Measurements from ENCODE around the gene ALDH6A1.

The ALDH6A1 gene

DNA sequence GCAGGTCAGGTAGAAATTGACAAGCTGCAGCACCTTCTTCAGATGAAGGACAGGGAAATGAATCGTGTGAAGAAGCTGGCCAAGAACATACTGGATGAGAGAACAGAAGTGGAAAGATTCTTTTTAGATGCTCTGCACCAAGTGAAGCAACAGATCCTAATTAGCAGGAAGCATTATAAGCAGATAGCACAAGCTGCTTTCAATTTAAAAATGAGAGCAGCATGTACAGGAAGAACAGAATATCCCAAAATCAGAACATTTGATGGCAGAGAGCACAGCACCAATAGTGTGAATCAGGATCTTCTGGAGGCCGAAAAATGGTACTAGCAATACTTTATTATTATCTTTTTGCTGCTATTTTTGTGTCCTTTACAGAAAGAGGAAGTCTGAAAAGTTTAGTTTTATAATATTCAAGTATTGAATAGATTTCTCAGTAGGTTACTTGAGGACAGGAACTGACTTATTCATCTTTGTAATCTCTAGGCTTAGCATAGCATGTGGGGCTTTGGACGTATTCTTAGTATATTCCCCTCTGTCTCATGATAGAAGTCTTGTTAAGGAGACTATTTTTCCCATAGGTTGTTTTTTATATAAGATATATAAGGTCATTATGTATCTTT is 34.3 kb downstream of the ALDH6A1 start:
- 38 to 75% methylated on average over 1 of the region's 3 CpGs for WGBS, 2 experiments (ENCODE audit: insufficient coverage in 2 of 2)
- Histone ChIP-seq H3K4me1 (ENCODE audit: control insufficient read depth, insufficient read depth, low read length, poor library complexity, severe bottlenecking) (no peaks in the 10 kb centered on the region), H3K9me3 (ENCODE audit: control insufficient read depth, low read length) (no peaks in the 10 kb centered on the region), H3K27ac (ENCODE audit: low read depth, low read length, severe bottlenecking) (no peak overlapping the region), H3K36me3 (ENCODE audit: control insufficient read depth, insufficient read depth, low read length) (no peaks in the 10 kb centered on the region), H3K4me3 (ENCODE audit: extremely low read depth, insufficient read depth, low read length, poor library complexity, severe bottlenecking) (no peak overlapping the region)

GRCh38 chr14:74048281-74048680 is 36.0 kb downstream of the ALDH6A1 start:
- WGBS, 2 experiments (ENCODE audit: insufficient coverage in 2 of 2), result 60 to 71% methylated on average over 1 of the region's 3 CpGs
- H3K9me3 ChIP-seq (ENCODE audit: control insufficient read depth, low read length), result no peaks in the 10 kb centered on the region
- H3K27ac ChIP-seq (ENCODE audit: low read depth, low read length, severe bottlenecking), result no peak overlapping the region
- no peaks in the 10 kb centered on the region for H3K36me3 ChIP-seq (ENCODE audit: control insufficient read depth, insufficient read depth, low read length)
- no peak overlapping the region for H3K4me3 ChIP-seq (ENCODE audit: extremely low read depth, insufficient read depth, low read length, poor library complexity, severe bottlenecking)
- H3K4me1 ChIP-seq (ENCODE audit: control insufficient read depth, insufficient read depth, low read length, poor library complexity, severe bottlenecking), result no peaks in the 10 kb centered on the region

GRCh38 chr14:74045522-74045921 is 38.7 kb downstream of the ALDH6A1 start:
- no peaks in the 10 kb centered on the region for H3K9me3 ChIP-seq (ENCODE audit: control insufficient read depth, low read length)
- H3K4me3 ChIP-seq (ENCODE audit: extremely low read depth, insufficient read depth, low read length, poor library complexity, severe bottlenecking), result no peak overlapping the region
- no CpG with 5 or more reads among the region's 4 CpGs for WGBS, 2 experiments (ENCODE audit: insufficient coverage in 2 of 2)
- no peaks in the 10 kb centered on the region for H3K4me1 ChIP-seq (ENCODE audit: control insufficient read depth, insufficient read depth, low read length, poor library complexity, severe bottlenecking)
- H3K27ac ChIP-seq (ENCODE audit: low read depth, low read length, severe bottlenecking), result no peak overlapping the region
- H3K36me3 ChIP-seq (ENCODE audit: control insufficient read depth, insufficient read depth, low read length), result no peaks in the 10 kb centered on the region

DNA sequence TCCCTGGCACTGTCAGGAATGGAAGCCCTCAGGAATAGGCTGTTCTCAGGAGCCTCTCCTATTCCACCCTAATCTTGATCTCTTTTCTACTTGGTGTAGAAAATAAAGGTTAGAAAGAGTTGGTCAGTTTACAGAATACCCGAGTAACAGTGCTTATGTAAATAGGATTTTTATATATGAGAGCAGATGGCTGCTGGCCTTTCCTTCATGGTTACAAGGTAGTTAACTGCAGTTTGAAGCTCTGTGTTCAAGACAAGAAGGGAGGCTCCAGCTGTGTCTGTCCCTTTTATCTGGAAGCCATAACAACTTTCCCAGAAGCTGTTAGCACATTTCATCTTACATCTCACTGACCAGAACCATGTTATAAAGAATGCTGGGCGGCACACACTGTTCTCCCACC is 42.0 kb downstream of the ALDH6A1 start:
- WGBS, 2 experiments (ENCODE audit: insufficient coverage in 2 of 2), result 88% methylated on average over 2 of the region's 2 CpGs; no CpG with 5 or more reads in 1 of the 2 experiments
- Histone ChIP-seq H3K4me1 (ENCODE audit: control insufficient read depth, insufficient read depth, low read length, poor library complexity, severe bottlenecking) (no peaks in the 10 kb centered on the region), H3K27ac (ENCODE audit: low read depth, low read length, severe bottlenecking) (no peak overlapping the region), H3K9me3 (ENCODE audit: control insufficient read depth, low read length) (no peaks in the 10 kb centered on the region), H3K36me3 (ENCODE audit: control insufficient read depth, insufficient read depth, low read length) (no peaks in the 10 kb centered on the region), H3K4me3 (ENCODE audit: extremely low read depth, insufficient read depth, low read length, poor library complexity, severe bottlenecking) (no peak overlapping the region)

DNA sequence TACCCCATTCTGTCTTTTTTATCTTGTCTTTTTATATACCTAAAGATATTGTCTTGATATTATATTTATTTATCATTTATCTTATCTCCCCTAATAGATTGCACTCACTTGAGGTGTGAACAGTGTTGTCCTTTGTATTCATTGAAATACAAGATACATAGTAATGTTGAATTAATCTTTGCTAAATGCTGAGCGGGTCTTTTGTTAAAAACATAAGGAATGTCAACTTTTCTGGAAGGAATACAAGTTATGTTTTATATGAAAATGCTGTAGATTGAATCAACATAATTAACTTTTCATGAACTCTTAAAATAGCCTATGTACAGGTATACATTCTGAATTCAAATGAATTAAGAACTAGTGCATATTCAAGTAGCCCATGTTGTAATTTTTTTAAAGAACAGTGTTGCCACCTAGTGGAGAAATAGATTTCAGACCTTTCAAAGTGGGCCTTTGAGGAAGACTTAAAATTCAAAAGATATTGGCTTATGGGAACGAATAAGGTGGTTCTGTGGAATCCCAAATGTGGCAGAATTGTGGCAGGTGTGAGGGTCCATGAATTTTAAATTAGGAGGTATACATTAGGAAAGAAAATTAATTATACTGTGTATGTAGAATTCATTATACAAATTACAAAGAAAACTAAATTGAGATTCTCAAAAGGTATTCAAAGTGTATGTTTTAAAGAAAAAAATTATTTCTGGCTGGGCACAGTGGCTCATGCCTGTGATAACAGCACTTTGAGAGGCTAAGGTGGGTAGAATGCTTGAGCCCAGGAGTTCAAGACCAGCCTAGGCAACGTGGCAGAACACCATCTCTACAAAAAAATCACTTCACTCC is 46.0 kb downstream of the ALDH6A1 start:
- Histone ChIP-seq H3K9me3 (ENCODE audit: control insufficient read depth, low read length) (no peaks in the 10 kb centered on the region), H3K4me3 (ENCODE audit: extremely low read depth, insufficient read depth, low read length, poor library complexity, severe bottlenecking) (no peak overlapping the region), H3K27ac (ENCODE audit: low read depth, low read length, severe bottlenecking) (no peak overlapping the region), H3K36me3 (ENCODE audit: control insufficient read depth, insufficient read depth, low read length) (no peaks in the 10 kb centered on the region), H3K4me1 (ENCODE audit: control insufficient read depth, insufficient read depth, low read length, poor library complexity, severe bottlenecking) (no peaks in the 10 kb centered on the region)
- 30 to 50% methylated on average over 1 of the region's 3 CpGs for WGBS, 2 experiments (ENCODE audit: insufficient coverage in 2 of 2)

DNA sequence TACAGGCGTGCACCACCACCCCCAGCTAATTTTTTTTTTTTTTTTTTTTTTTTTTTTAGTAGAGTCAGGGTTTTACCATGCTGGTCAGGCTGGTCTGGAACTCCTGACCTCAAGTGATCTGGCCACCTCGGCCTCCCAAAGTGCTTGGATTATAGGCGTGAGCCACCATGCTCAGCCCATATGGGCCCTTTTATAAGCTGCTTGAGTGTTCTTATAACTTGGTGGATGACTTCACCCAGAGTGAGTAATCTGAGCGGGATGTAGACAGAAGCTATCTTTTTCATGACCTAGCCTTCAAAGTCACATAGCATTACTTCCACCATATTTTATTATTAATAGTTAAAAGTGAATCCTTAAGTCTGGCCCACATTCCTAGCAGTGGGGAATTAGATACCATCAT is 48.7 kb downstream of the ALDH6A1 start:
- H3K36me3 ChIP-seq (ENCODE audit: control insufficient read depth, insufficient read depth, low read length), result no peaks in the 10 kb centered on the region
- no peak overlapping the region for H3K27ac ChIP-seq (ENCODE audit: low read depth, low read length, severe bottlenecking)
- H3K4me1 ChIP-seq (ENCODE audit: control insufficient read depth, insufficient read depth, low read length, poor library complexity, severe bottlenecking), result no peaks in the 10 kb centered on the region
- H3K4me3 ChIP-seq (ENCODE audit: extremely low read depth, insufficient read depth, low read length, poor library complexity, severe bottlenecking), result no peak overlapping the region
- 92 to 94% methylated on average over 2 of the region's 4 CpGs for WGBS, 2 experiments (ENCODE audit: insufficient coverage in 2 of 2)
- no peaks in the 10 kb centered on the region for H3K9me3 ChIP-seq (ENCODE audit: control insufficient read depth, low read length)

DNA sequence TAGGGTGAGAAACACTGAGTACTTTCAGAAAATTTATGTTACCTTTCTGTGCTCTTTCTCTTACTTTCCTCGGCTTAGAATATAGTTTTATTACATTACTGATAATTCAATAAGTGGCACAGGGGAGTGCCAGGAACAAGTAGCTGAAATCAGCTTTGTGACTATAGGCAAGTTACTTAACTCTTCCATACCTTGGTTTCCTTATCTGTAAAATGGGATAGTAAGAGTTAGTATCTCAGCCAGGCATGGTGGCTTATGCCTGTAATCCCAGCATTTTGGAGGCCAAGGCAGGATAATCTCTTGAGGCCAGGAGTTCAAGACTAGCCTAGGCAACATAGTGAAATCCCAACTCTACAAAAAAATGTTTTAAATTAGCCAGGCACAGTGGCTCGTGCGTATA is 49.7 kb downstream of the ALDH6A1 start:
- no peaks in the 10 kb centered on the region for H3K36me3 ChIP-seq (ENCODE audit: control insufficient read depth, insufficient read depth, low read length)
- no peak overlapping the region for H3K4me3 ChIP-seq (ENCODE audit: extremely low read depth, insufficient read depth, low read length, poor library complexity, severe bottlenecking)
- H3K4me1 ChIP-seq (ENCODE audit: control insufficient read depth, insufficient read depth, low read length, poor library complexity, severe bottlenecking), result no peaks in the 10 kb centered on the region
- no peak overlapping the region for H3K27ac ChIP-seq (ENCODE audit: low read depth, low read length, severe bottlenecking)
- 67 to 93% methylated on average over 2 of the region's 3 CpGs for WGBS, 2 experiments (ENCODE audit: insufficient coverage in 2 of 2)
- no peaks in the 10 kb centered on the region for H3K9me3 ChIP-seq (ENCODE audit: control insufficient read depth, low read length)

GRCh38 chr14:74029136-74029535 is 55.1 kb downstream of the ALDH6A1 start:
- Histone ChIP-seq H3K27ac (ENCODE audit: low read depth, low read length, severe bottlenecking) (no peak overlapping the region), H3K4me3 (ENCODE audit: extremely low read depth, insufficient read depth, low read length, poor library complexity, severe bottlenecking) (no peak overlapping the region), H3K4me1 (ENCODE audit: control insufficient read depth, insufficient read depth, low read length, poor library complexity, severe bottlenecking) (no peaks in the 10 kb centered on the region), H3K36me3 (ENCODE audit: control insufficient read depth, insufficient read depth, low read length) (no peaks in the 10 kb centered on the region), H3K9me3 (ENCODE audit: control insufficient read depth, low read length) (no peaks in the 10 kb centered on the region)
- 89 to 96% methylated on average over 3 of the region's 3 CpGs for WGBS, 2 experiments (ENCODE audit: insufficient coverage in 2 of 2)

GRCh38 chr14:74022346-74022745 is 61.9 kb downstream of the ALDH6A1 start:
- Histone ChIP-seq H3K9me3 (ENCODE audit: control insufficient read depth, low read length) (no peaks in the 10 kb centered on the region), H3K4me1 (ENCODE audit: control insufficient read depth, insufficient read depth, low read length, poor library complexity, severe bottlenecking) (no peaks in the 10 kb centered on the region), H3K36me3 (ENCODE audit: control insufficient read depth, insufficient read depth, low read length) (no peaks in the 10 kb centered on the region), H3K4me3 (ENCODE audit: extremely low read depth, insufficient read depth, low read length, poor library complexity, severe bottlenecking) (no peak overlapping the region), H3K27ac (ENCODE audit: low read depth, low read length, severe bottlenecking) (no peak overlapping the region)
- 92 to 96% methylated on average over 2 to 3 of the region's 4 CpGs for WGBS, 2 experiments (ENCODE audit: insufficient coverage in 2 of 2)

DNA sequence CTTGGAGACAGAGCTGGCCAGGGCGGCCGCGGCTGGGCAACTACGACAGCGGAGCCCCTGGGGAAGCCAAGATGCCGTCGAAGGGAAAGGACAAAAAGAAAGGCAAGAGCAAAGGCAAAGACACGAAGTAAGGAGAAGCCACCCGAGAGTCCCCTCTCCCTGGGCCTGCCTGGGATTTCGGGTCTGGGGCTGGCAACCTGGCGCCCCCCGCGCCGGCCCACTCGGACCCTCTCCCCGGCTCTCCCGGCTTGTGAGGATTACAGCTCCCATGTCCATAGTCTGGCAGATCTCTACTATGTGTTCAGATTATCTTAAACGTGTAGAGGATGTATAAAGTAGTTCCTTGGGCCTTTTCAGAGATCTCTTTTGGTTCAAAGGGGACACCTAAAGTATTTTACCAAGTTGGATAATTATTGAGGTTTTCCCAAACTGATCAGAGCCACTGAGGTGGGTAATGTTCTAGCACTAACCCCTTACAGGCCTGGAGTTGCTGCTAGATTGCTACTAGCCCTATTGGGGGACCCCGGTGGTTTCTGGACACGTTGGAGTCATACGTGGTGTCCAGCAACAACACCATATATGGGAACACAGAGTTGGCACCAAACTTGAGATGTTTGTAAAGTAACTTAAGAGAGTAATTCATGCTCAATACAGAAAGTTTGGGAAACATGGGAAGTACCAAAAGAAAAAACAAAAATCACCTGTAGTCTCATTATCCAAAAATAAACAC is 64.7 kb downstream of the ALDH6A1 start:
- H3K9me3 ChIP-seq (ENCODE audit: control insufficient read depth, low read length), result no peaks in the 10 kb centered on the region
- H3K4me1 ChIP-seq (ENCODE audit: control insufficient read depth, insufficient read depth, low read length, poor library complexity, severe bottlenecking), result no peaks in the 10 kb centered on the region
- peak overlapping the region; percentile 72 for H3K4me3 ChIP-seq (ENCODE audit: extremely low read depth, insufficient read depth, low read length, poor library complexity, severe bottlenecking)
- peak overlapping the region; percentile 45 for H3K27ac ChIP-seq (ENCODE audit: low read depth, low read length, severe bottlenecking)
- no peaks in the 10 kb centered on the region for H3K36me3 ChIP-seq (ENCODE audit: control insufficient read depth, insufficient read depth, low read length)
- 3 to 9% methylated on average over 15 to 18 of the region's 21 CpGs for WGBS, 2 experiments (ENCODE audit: insufficient coverage in 2 of 2)
